ENCODE measurements around the gene SLC11A1.

Gene SLC11A1

DNA sequence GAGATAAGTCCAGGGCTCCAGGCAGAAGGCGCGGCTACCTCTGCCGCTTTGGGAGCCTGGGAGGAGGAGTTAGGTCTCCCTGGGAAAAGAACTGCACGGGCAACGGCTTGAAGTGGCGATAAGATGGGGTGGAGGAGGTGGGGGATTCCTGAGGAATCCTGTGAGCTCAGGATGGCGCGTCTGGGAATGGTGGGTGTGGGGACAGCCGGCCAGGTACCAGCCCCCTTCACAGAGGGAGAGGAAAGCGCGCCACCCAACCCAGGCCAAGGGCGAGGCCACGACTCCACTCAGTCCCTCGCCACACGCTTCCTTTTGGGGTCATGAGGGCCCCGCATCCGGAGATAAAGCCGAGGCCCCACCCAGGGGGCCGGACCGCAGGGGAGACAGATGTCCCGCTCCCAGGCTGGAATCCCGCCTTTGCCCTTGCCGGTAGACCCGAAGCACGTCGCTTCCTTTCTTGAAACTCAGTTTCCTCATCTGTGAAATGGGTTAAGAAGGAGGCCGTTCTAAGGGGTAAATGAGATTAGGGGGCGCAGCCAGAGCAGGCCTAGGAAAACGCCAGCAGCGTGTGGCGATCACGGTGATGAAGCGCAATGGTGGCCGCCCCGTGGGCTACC, 15.9 kb downstream of the SLC11A1 start:
- Histone ChIP-seq H3K27me3 (ENCODE audit: insufficient read depth, insufficient read length) (peaks cover 36% of the 10 kb centered on the region), H3K9me3 (ENCODE audit: insufficient read depth, low read length) (no peaks in the 10 kb centered on the region), H3K9ac (ENCODE audit: insufficient read length, low read depth) (peak overlapping the region; percentile 66), H3K36me3 (ENCODE audit: insufficient read depth, insufficient read length, low read length) (peaks cover 20% of the 10 kb centered on the region), H3K4me1 (ENCODE audit: insufficient read depth, insufficient read length) (peaks cover 17% of the 10 kb centered on the region), H3K4me3 (ENCODE audit: insufficient read length, low read depth) (peak overlapping the region; percentile 85)
- no peak for DNase-seq (ENCODE audit: low read depth, low spot score)
- TF ChIP-seq SUZ12 (IDR thresholded peaks at IDR 0.05; ENCODE audit: extremely low read depth, insufficient read depth, insufficient read length) (no peak), YY1 (IDR thresholded peaks at IDR 0.05; ENCODE audit: insufficient read depth, insufficient read length) (no peak), ZNF274 (IDR thresholded peaks at IDR 0.05; ENCODE audit: low read depth, low read length) (no peak)

DNA sequence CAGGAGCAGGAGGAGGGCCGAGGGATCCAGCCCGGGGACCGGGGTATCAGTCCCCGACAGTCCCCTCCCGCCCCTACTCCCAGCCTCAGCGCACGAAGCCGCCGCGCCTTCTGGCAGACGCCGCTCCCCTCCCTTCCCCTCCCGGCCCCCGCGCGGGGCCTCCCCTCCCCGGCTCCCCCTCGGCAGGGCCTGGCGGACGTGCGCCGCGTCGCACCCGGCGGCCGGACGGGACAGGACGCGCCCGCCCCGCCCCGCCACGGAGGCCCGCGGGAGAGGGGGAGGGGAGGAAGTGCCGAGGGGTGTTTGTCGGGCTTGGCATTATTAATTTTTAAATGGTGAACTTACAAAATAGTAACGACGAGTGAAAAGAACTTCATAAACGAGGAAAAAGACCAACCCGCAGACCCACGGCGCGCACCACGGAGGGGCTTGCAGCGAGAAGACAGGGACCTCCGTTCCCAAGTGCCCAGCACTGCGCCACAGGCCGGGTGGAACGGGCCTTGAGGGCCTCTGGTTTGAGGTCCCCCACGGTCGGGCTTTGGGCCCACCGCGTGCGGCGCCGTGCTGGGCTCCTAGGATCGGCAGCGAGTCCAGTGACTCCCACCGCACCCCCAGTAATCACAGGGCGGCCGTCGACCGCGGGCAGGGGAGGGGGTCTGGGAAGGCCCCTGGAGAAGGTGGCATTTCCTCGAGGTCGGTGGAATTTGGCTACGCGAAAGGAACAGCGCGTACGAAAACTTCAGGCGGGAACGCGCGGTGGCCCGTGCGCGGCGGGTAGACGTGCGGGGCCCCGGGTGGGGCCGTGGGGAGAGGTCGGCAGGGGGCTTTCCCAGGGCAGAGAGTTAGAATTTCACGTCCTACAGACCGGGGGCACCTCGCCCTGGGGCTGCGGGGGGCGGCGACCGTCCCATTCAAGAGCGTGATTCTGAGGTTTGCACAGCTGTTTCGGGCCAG, 16.6 kb downstream of the SLC11A1 start:
- Histone ChIP-seq H3K36me3 (ENCODE audit: insufficient read depth, insufficient read length, low read length) (peaks cover 27% of the 10 kb centered on the region), H3K27me3 (ENCODE audit: insufficient read depth, insufficient read length) (peaks cover 36% of the 10 kb centered on the region), H3K4me3 (ENCODE audit: insufficient read length, low read depth) (peak overlapping the region; percentile 85), H3K9me3 (ENCODE audit: insufficient read depth, low read length) (no peaks in the 10 kb centered on the region), H3K4me1 (ENCODE audit: insufficient read depth, insufficient read length) (peaks cover 14% of the 10 kb centered on the region), H3K9ac (ENCODE audit: insufficient read length, low read depth) (peak overlapping the region; percentile 89)
- TF ChIP-seq SUZ12 (IDR thresholded peaks at IDR 0.05; ENCODE audit: extremely low read depth, insufficient read depth, insufficient read length) (no peak), ZNF274 (IDR thresholded peaks at IDR 0.05; ENCODE audit: low read depth, low read length) (no peak), YY1 (IDR thresholded peaks at IDR 0.05; ENCODE audit: insufficient read depth, insufficient read length) (no peak)
- DNase-seq (ENCODE audit: low read depth, low spot score): no peak

DNA sequence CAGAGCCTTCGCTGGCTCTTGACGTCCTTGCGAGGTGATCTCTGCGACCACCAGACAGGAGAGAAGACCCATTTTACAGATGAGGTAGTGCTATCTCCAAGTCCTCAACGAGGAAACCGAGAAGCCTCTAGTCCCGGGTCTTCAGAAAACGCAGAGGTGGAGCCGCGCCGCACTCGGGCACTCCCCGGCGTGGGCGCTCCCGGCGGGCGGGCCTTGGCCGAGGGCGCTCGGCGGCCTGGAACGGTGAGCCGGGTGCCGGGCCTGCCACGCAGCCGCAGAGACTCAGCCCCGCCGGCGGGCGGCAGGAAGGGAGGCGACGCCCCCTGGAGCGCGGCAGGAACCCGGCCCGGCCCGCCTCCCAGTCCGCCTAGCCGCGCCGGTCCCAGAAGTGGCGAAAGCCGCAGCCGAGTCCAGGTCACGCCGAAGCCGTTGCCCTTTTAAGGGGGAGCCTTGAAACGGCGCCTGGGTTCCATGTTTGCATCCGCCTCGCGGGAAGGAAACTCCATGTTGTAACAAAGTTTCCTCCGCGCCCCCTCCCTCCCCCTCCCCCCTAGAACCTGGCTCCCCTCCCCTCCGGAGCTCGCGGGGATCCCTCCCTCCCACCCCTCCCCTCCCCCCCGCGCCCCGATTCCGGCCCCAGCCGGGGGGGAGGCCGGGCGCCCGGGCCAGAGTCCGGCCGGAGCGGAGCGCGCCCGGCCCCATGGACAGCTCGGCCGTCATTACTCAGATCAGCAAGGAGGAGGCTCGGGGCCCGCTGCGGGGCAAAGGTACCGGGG, 17.5 kb downstream of the SLC11A1 start, which contains the start of gene CTDSP1:
Gene CTDSP1 (plus strand): TSS at position 478 of the 776 bp plus-strand sequence. CDS start 223 bp downstream, at position 701.
- H3K9me3 ChIP-seq (ENCODE audit: insufficient read depth, low read length): no peaks in the 10 kb centered on the region
- H3K27me3 ChIP-seq (ENCODE audit: insufficient read depth, insufficient read length): peaks cover 30% of the 10 kb centered on the region
- peaks cover 12% of the 10 kb centered on the region for H3K4me1 ChIP-seq (ENCODE audit: insufficient read depth, insufficient read length)
- peaks cover 35% of the 10 kb centered on the region for H3K36me3 ChIP-seq (ENCODE audit: insufficient read depth, insufficient read length, low read length)
- no peak for TF ChIP-seq ZNF274 (IDR thresholded peaks at IDR 0.05; ENCODE audit: low read depth, low read length)
- peak; percentile 60 for TF ChIP-seq YY1 (IDR thresholded peaks at IDR 0.05; ENCODE audit: insufficient read depth, insufficient read length)
- TF ChIP-seq SUZ12 (IDR thresholded peaks at IDR 0.05; ENCODE audit: extremely low read depth, insufficient read depth, insufficient read length): no peak
- DNase-seq (ENCODE audit: low read depth, low spot score): peak; percentile 92
- H3K9ac ChIP-seq (ENCODE audit: insufficient read length, low read depth): peak within 1 kb of the TSS; percentile 95
- peak within 1 kb of the TSS; percentile 85 for H3K4me3 ChIP-seq (ENCODE audit: insufficient read length, low read depth)

DNA sequence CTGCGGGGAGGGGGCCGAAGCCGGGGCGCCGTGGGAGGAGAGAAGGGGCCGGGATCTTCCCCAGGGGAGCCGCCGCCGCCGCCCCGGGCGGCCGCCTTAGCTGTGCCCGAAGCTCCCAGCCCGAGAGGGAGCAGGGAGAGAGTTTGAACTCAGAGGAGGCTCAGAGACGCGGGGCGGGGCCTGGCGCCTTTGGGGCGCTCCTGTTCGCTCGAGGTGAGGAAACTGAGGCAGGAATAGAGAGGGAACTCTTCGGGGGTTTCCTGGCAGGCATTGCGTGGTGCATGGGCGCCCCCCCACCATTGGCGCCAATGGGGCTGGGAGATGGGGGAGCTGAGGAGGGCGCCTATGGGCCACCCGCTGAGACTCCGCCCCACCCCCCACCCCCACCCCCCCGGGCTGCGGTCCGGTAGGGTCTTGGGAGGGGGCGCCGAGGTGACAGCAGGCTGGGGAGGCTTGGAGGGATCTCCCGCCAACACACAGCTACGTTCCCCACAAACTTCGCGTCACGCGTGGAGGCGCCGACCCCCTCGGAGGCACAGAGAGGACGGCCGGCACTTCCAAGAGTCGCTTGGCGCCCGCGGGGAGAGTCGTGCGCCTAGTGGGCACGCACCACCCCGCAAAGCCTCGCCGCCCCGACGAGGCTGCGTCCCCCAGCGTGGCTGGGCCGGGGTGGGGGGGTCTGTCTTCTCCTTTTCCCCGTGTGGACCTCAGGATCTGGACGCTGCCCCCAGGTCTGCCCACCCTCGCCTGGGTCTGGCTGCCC, 18.3 kb downstream of the SLC11A1 start:
- H3K4me1 ChIP-seq (ENCODE audit: insufficient read depth, insufficient read length): peaks cover 15% of the 10 kb centered on the region
- peaks cover 27% of the 10 kb centered on the region for H3K27me3 ChIP-seq (ENCODE audit: insufficient read depth, insufficient read length)
- H3K9me3 ChIP-seq (ENCODE audit: insufficient read depth, low read length): no peaks in the 10 kb centered on the region
- TF ChIP-seq ZNF274 (IDR thresholded peaks at IDR 0.05; ENCODE audit: low read depth, low read length) (no peak), SUZ12 (IDR thresholded peaks at IDR 0.05; ENCODE audit: extremely low read depth, insufficient read depth, insufficient read length) (no peak)
- peak overlapping the region; percentile 95 for H3K9ac ChIP-seq (ENCODE audit: insufficient read length, low read depth)
- H3K4me3 ChIP-seq (ENCODE audit: insufficient read length, low read depth): peak overlapping the region; percentile 78
- H3K36me3 ChIP-seq (ENCODE audit: insufficient read depth, insufficient read length, low read length): peaks cover 39% of the 10 kb centered on the region
- no peak for DNase-seq (ENCODE audit: low read depth, low spot score)

DNA sequence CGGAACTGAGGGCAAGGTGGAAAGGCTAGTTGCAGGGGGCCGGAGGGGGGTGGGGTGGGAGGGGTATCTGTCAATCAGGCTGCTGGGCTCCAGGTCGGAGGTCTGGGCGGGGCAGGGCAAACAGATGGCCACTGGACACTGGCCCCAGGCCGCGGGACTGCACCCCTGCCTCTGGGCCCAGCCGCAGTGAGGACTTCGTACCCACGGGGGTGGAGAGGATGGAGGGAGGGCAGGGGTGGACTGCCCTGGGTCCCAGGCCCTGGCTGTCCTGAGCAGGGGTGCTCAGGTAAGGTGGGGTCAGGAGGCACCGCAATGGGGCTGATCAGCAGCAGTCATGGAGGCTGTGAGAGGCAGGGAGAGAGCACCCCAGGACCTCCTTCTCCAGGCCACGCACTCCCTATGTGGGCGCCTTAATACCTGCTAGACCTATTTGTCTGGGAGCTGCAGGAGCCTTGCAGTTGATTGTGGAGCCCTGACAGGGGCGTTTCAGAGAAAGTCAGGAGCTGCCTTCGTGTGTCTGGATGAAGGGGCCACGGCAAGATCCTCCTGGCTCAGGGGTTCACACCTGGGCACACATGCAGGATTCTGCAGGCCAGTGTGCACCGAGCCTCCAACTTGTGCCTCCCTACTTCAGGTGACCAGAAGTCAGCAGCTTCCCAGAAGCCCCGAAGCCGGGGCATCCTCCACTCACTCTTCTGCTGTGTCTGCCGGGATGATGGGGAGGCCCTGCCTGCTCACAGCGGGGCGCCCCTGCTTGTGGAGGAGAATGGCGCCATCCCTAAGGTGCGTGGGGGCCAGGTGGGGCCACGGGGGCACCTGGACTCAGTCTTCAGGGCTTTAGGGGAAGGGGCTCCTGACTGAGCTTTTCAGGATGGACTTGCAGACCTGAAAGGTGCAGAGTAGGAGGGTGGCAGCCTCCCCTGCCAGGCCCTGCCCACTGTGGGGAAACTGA, 19.1 kb downstream of the SLC11A1 start:
- Histone ChIP-seq H3K9ac (ENCODE audit: insufficient read length, low read depth) (peak overlapping the region; percentile 95), H3K4me3 (ENCODE audit: insufficient read length, low read depth) (peak overlapping the region; percentile 78), H3K4me1 (ENCODE audit: insufficient read depth, insufficient read length) (peaks cover 17% of the 10 kb centered on the region), H3K9me3 (ENCODE audit: insufficient read depth, low read length) (no peaks in the 10 kb centered on the region), H3K36me3 (ENCODE audit: insufficient read depth, insufficient read length, low read length) (peaks cover 39% of the 10 kb centered on the region), H3K27me3 (ENCODE audit: insufficient read depth, insufficient read length) (peaks cover 27% of the 10 kb centered on the region)
- TF ChIP-seq SUZ12 (IDR thresholded peaks at IDR 0.05; ENCODE audit: extremely low read depth, insufficient read depth, insufficient read length) (no peak), YY1 (IDR thresholded peaks at IDR 0.05; ENCODE audit: insufficient read depth, insufficient read length) (no peak), ZNF274 (IDR thresholded peaks at IDR 0.05; ENCODE audit: low read depth, low read length) (no peak)
- DNase-seq (ENCODE audit: low read depth, low spot score): no peak
